NCI-H2227 (cell line): Measurements from ENCODE around the gene AGTR2.
"Not testable (repeated sequence)": the region's sequence is repeated elsewhere in the genome, so short reads cannot be mapped to it uniquely, and the experiment has no call there.

ENCODE experiments used
- DNase-seq: peaks from one replicate; lab custom pipeline; 2025; ENCODE audit not compliant: unreplicated experiment; lab: John Stamatoyannopoulos, UW

The AGTR2 gene

DNA sequence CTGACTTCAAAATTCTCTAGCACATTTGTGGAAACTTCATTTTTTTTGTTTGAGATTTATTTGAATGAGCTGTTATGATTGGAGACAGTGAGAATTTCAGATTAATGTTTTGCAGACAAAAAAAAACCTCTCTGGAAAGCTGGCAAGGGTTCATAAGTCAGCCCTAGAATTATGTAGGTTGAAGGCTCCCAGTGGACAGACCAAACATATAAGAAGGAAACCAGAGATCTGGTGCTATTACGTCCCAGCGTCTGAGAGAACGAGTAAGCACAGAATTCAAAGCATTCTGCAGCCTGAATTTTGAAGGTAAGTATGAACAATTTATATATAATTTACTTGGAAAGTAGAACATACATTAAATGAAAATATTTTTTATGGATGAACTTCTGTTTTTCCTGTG is at the start of gene AGTR2:
Gene AGTR2 (plus strand): TSS at position 234 of the 400 bp plus-strand sequence. CDS start 1,537 bp downstream, outside the sequence.
- no peak for DNase-seq

- DNase-seq, result no peak
Measured at GRCh38 chrX:116135277-116135676, 35.3 kb upstream of the AGTR2 start.

DNA sequence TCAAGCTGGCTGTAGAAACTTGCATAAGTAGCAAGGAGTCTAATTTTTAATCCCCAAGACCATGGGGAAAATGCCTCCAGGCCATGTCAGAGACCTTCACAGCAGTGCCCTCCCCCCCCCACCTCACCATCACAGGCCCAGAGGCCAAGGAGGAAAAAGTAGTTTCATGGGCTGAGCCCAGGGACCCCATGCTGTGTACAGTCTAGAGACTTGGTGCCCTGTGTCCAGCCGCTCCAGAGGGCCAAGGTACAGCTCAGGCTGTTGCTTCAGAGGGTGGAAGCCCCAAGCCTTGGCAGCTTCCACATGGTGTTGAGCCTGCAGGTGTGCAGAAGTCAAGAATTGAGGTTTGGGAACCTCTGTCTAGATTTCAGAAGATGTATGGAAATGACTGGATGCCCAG is 29.3 kb upstream of the AGTR2 start:
- DNase-seq, result not testable (repeated sequence)

- no peak for DNase-seq
Measured at GRCh38 chrX:116142976-116143375, 27.6 kb upstream of the AGTR2 start.

- DNase-seq, result no peak
Measured at GRCh38 chrX:116172976-116173375, 2.4 kb downstream of the AGTR2 start.

GRCh38 chrX:116181300-116181699 is 10.8 kb downstream of the AGTR2 start:
- no peak for DNase-seq

GRCh38 chrX:116185163-116185562 is 14.6 kb downstream of the AGTR2 start:
- no peak for DNase-seq

DNA sequence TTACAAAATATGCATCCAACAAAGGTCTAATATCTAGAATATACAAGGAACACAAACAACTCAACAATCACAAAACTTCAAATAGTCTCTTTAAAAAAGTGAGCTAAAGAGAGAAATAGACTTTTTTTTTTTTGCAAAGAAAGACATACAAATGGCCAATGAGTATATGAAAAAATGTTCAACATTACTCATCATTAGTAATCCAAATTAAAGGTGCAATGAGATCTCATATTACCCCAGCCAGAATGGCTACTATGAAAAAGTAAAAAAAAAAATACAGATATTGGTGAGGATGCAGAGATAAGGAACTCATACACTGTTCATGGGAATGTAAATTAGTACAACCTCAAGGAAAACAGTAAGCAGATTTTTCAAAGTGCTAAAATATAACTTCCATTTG is 24.1 kb downstream of the AGTR2 start:
- DNase-seq, result no peak

DNA sequence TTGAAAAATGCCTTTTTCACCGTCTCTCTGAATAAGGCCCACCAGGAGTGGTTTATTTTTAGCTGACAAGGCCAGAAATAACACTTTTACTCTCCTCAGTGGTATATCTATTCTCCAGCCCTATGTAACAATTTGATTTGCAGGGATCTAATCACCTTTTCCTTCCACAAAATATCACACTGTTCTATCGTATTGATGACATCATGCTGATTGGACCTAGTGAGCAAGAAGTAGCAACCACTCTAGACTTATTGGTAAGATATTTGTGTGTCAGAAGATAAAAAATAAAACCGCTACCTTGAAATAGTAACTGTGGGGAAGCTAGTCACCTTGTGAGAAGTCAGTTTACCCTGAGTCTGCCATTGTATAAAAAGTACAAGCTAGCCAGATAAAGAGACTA is 27.7 kb downstream of the AGTR2 start:
- DNase-seq, result no peak

- peak; percentile 18 for DNase-seq
Measured at GRCh38 chrX:116198810-116199209, 28.3 kb downstream of the AGTR2 start.

- DNase-seq, result peak; percentile 28
Measured at GRCh38 chrX:116204932-116205331, 34.4 kb downstream of the AGTR2 start.

DNA sequence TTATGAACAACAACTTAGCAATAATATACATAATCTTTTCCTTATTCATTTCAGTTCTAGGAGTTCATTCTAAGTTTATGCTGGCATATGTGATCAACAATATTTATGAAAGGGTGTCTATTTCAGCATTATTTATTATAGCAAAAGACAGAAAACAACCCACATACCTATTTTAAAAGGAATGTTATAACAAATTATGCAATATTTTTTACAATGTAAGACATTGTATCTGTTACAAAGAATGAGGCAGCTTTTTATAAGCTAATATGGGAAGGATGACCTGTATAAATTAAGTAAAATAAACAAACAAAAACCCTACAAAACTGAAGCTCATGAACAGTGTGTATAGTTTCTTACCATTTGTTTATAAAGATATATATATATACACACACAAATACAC is 42.7 kb downstream of the AGTR2 start:
- DNase-seq, result no peak

- not testable (repeated sequence) for DNase-seq
Measured at GRCh38 chrX:116217080-116217479, 46.5 kb downstream of the AGTR2 start.
